Caco-2 (cell line): ENCODE results near the gene RNF175. TPM values are rescaled to one million over a fixed set of nuclear protein-coding genes. Genes with fewer than 3 reads are reported as not detected.

ENCODE experiments used
- BruUV-seq: library from RNA; stranded (reverse); fragments of 400-500 nt; replicated peaks from 2 replicates; lab custom pipeline; 2021; lab: Mats Ljungman, UMichigan
- CTCF ChIA-PET: fragments of 300-600 bp; sonication (Branson Sonifier 250); formaldehyde crosslinking; loops from one replicate; lab custom pipeline; 2022; ENCODE audit warnings: antibody characterized with exemption; lab: Charles Lee
- POLR2A ChIA-PET: fragments of 300-600 bp; sonication (Branson Sonifier 250); formaldehyde crosslinking; loops from one replicate; lab custom pipeline; 2022; ENCODE audit warnings: antibody characterized with exemption; lab: Charles Lee
- DNase-seq, 2 experiments: peaks; one replicate each; pipeline versions ENCODE4 v3.0.0 to v3.0.0-alpha.2; 2020 to 2022
- H3K27me3 ChIP-seq: replicated peaks from 2 replicates; pipeline ENCODE4 v1.6.0; 2011; ENCODE audit warnings: low read length; ENCODE audit not compliant: control insufficient read depth, insufficient read depth
- H3K36me3 ChIP-seq: 2 replicates; pipeline ENCODE4 v1.5.1; 2011; ENCODE audit warnings: low read length; ENCODE audit not compliant: control insufficient read depth, insufficient read depth
- H3K4me1 ChIP-seq: fragments of 250-450 bp; sonication (Bioruptor Pico); 2 replicates; pipeline ENCODE4 v1.5.1; 2020; ENCODE audit warnings: mild to moderate bottlenecking
- H3K4me3 ChIP-seq: 2 replicates; pipeline ENCODE4 v1.5.1; 2011; ENCODE audit warnings: low read depth, mild to moderate bottlenecking, control low read depth, low read length
- H3K9me3 ChIP-seq: fragments of 250-450 bp; sonication (Bioruptor Pico); 2 replicates; pipeline ENCODE4 v1.5.1; 2020; ENCODE audit warnings: mild to moderate bottlenecking, moderate library complexity
- H3K27ac Mint-ChIP-seq: one replicate; pipeline ENCODE4 v1.8.0; 2022; ENCODE audit warnings: mixed read lengths; ENCODE audit not compliant: unreplicated experiment
- H3K27me3 Mint-ChIP-seq: one replicate; pipeline ENCODE4 v1.8.0; 2022; ENCODE audit warnings: mixed read lengths; ENCODE audit not compliant: insufficient read depth, unreplicated experiment
- H3K36me3 Mint-ChIP-seq: one replicate; pipeline ENCODE4 v1.8.0; 2022; ENCODE audit warnings: mild to moderate bottlenecking, mixed read lengths; ENCODE audit not compliant: insufficient read depth, unreplicated experiment
- H3K4me1 Mint-ChIP-seq: one replicate; pipeline ENCODE4 v1.8.0; 2022; ENCODE audit warnings: low read depth, mixed read lengths; ENCODE audit not compliant: unreplicated experiment
- H3K4me3 Mint-ChIP-seq: one replicate; pipeline ENCODE4 v1.8.0; 2022; ENCODE audit warnings: mild to moderate bottlenecking, moderate library complexity, mixed read lengths; ENCODE audit not compliant: unreplicated experiment
- H3K9me3 Mint-ChIP-seq: one replicate; pipeline ENCODE4 v1.8.0; 2022; ENCODE audit warnings: mixed read lengths; ENCODE audit not compliant: unreplicated experiment
- intact Hi-C: fragments of 100-400 bp; cut with micrococcal nuclease; formaldehyde crosslinking; loops from one replicate; pipeline ENCODE4 v1.10.0; 2022; ENCODE audit not compliant: unreplicated experiment
- total RNA-seq: library from RNA; stranded (reverse); gene quantifications from 2 replicates; pipeline ENCODE4 v1.2.3, GENCODE V29; 2022
- TF ChIP-seq, protein P1 (sequence below), 2 experiments: fragments of 200-600 bp in 1 of 2; IDR thresholded peaks; 1 replicate in 1 of 2; 2 replicates in 1 of 2; pipeline versions ENCODE4 v1.5.1 to v1.8.0; 2011 to 2022; ENCODE audit warnings: antibody characterized with exemption in 1 of 2, control low read depth in 1 of 2, inconsistent platforms in 1 of 2, low read depth in 1 of 2, low read length in 1 of 2, mild to moderate bottlenecking in 1 of 2, moderate library complexity in 1 of 2; ENCODE audit not compliant: insufficient read depth in 1 of 2, severe bottlenecking in 1 of 2, unreplicated experiment in 1 of 2

RNF175 gene
- total RNA-seq, 1 experiment from 2014 or later = not detected

DNA sequence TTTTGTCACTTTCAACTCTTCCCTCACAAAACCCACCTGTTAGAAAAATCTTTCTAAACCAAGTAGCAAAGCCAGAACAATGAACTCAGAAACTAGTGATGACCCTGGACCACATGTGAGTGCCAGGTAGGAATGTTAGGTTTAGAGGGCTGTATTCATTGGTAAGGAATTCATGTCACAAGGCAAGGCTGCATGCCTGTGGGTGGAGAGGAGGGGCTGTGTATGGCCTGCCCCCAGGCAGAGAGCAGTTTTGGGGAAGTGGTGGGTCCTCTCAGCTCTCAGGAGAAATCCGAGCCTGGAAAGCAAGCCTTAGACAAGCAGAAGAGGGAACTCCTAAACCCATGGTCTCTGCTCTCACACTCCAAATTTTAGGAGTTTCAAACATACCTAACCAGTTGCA is 2.4 kb downstream of the RNF175 start:
- no peak overlapping the region for H3K27ac Mint-ChIP-seq
- Histone ChIP-seq H3K4me3 (no peak overlapping the region), H3K27me3 (no peaks in the 10 kb centered on the region), H3K4me1 (peaks cover 4% of the 10 kb centered on the region), H3K9me3 (no peaks in the 10 kb centered on the region), H3K36me3 (no peaks in the 10 kb centered on the region)
- H3K27me3 Mint-ChIP-seq = no peaks in the 10 kb centered on the region
- intact Hi-C loops = no loop called here
- ChIA-PET POLR2A (no interaction called here), CTCF (no interaction called here)
- H3K4me1 Mint-ChIP-seq = no peaks in the 10 kb centered on the region
- no peaks in the 10 kb centered on the region for H3K9me3 Mint-ChIP-seq
- TF ChIP-seq, protein P1, sequence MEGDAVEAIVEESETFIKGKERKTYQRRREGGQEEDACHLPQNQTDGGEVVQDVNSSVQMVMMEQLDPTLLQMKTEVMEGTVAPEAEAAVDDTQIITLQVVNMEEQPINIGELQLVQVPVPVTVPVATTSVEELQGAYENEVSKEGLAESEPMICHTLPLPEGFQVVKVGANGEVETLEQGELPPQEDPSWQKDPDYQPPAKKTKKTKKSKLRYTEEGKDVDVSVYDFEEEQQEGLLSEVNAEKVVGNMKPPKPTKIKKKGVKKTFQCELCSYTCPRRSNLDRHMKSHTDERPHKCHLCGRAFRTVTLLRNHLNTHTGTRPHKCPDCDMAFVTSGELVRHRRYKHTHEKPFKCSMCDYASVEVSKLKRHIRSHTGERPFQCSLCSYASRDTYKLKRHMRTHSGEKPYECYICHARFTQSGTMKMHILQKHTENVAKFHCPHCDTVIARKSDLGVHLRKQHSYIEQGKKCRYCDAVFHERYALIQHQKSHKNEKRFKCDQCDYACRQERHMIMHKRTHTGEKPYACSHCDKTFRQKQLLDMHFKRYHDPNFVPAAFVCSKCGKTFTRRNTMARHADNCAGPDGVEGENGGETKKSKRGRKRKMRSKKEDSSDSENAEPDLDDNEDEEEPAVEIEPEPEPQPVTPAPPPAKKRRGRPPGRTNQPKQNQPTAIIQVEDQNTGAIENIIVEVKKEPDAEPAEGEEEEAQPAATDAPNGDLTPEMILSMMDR (IDR thresholded peaks at IDR 0.05; ENCODE audit: insufficient read depth in 1 of 2, low read depth in 1 of 2, low read length in 1 of 2, severe bottlenecking in 1 of 2, unreplicated experiment in 1 of 2) = no peak
- no peak overlapping the region for H3K4me3 Mint-ChIP-seq
- BruUV-seq = no TSS peak
- DNase-seq = no peak
- H3K36me3 Mint-ChIP-seq = no peaks in the 10 kb centered on the region

DNA sequence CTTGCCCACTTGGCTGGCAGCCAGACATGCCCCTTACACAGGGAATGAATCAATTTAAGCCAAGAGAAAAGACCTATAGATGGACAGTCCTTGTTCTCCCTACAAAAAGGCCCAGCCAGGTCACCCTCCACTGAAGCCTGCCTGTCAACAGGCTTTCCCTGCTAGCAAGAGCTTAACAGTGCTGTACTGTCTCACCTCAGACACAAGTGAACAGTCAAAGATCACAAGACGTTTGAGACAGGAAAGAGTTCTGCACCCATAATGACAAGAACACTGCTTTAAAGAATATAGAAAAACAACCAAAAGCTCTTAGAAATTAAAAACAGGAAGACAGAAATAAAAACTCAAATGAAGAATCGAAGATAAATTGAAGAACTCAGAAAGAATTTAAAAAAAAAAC is 4.6 kb downstream of the RNF175 start:
- H3K4me1 ChIP-seq = peaks cover 4% of the 10 kb centered on the region
- H3K27ac Mint-ChIP-seq = no peak overlapping the region
- no peaks in the 10 kb centered on the region for H3K36me3 Mint-ChIP-seq
- peaks cover 2% of the 10 kb centered on the region for H3K27me3 Mint-ChIP-seq
- H3K9me3 Mint-ChIP-seq = no peaks in the 10 kb centered on the region
- CTCF ChIA-PET = no interaction called here
- intact Hi-C loops = no loop called here
- H3K4me1 Mint-ChIP-seq = no peaks in the 10 kb centered on the region
- no TSS peak for BruUV-seq
- TF ChIP-seq, protein P1 (IDR thresholded peaks at IDR 0.05; ENCODE audit: insufficient read depth in 1 of 2, low read depth in 1 of 2, low read length in 1 of 2, severe bottlenecking in 1 of 2, unreplicated experiment in 1 of 2) = no peak
- H3K36me3 ChIP-seq = no peaks in the 10 kb centered on the region
- no peak overlapping the region for H3K4me3 Mint-ChIP-seq
- POLR2A ChIA-PET = no interaction called here
- no peaks in the 10 kb centered on the region for H3K9me3 ChIP-seq
- DNase-seq = no peak
- no peaks in the 10 kb centered on the region for H3K27me3 ChIP-seq
- H3K4me3 ChIP-seq = no peak overlapping the region

GRCh38 chr4:153750197-153750817 is 9.5 kb downstream of the RNF175 start:
- no peak overlapping the region for H3K4me3 ChIP-seq
- intact Hi-C loops = loop anchor here (1.0 to 5.0 kb wide), 4 partner anchors 66 to 406 kb away; partner anchors contain the start of genes MND1 and TLR2
- H3K4me1 ChIP-seq = no peaks in the 10 kb centered on the region
- Mint-ChIP-seq H3K4me3 (no peak overlapping the region), H3K27me3 (peaks cover 2% of the 10 kb centered on the region), H3K9me3 (no peaks in the 10 kb centered on the region), H3K4me1 (no peaks in the 10 kb centered on the region), H3K36me3 (no peaks in the 10 kb centered on the region), H3K27ac (no peak overlapping the region)
- H3K36me3 ChIP-seq = no peaks in the 10 kb centered on the region
- POLR2A ChIA-PET = no interaction called here
- no TSS peak for BruUV-seq
- TF ChIP-seq, protein P1 (IDR thresholded peaks at IDR 0.05; ENCODE audit: insufficient read depth in 1 of 2, low read depth in 1 of 2, low read length in 1 of 2, severe bottlenecking in 1 of 2, unreplicated experiment in 1 of 2) = peak; percentile 58 to 80
- no peaks in the 10 kb centered on the region for H3K27me3 ChIP-seq
- H3K9me3 ChIP-seq = no peaks in the 10 kb centered on the region
- CTCF ChIA-PET = interaction anchor here (0.6 to 1.3 kb wide), 5 partner anchors 66 to 607 kb away, joined by 3 to 5 read pairs (median 3); partner anchors contain the start of gene TLR2
- peak; percentile 66 to 79 for DNase-seq
